Hepatic stellate cell (primary cell): Measurements from ENCODE around the gene DCC.

ENCODE experiments used
- DNase-seq: peaks from one replicate; pipeline ENCODE4 v3.0.0; 2011; ENCODE audit warnings: low spot score

DCC gene

GRCh38 chr18:52914148-52914547 is 574.2 kb downstream of the DCC start:
- no peak for DNase-seq

- no peak for DNase-seq
These were observed 580.7 kb downstream of the DCC start for GRCh38 chr18:52920665-52921064.

GRCh38 chr18:52933356-52933755 is 593.4 kb downstream of the DCC start:
- DNase-seq: no peak

DNA sequence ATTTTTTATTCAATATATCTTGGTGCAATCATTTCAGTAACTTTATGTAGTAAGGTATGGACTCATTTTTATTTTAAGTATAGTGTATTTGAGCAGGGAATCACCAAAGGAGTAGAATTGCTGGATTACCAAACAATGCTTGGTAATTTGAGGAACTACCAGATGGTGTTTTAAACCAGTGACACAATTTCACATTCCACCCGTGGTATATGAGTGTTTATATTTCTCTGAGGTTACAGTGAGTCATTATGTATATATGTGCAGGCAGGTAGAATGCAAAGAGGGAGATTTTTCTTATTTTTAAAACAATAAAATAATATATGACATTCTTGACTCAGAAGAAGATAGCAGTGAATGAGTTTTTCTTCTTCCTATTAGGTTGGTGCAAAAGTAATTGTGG is 596.9 kb downstream of the DCC start:
- DNase-seq: no peak

DNA sequence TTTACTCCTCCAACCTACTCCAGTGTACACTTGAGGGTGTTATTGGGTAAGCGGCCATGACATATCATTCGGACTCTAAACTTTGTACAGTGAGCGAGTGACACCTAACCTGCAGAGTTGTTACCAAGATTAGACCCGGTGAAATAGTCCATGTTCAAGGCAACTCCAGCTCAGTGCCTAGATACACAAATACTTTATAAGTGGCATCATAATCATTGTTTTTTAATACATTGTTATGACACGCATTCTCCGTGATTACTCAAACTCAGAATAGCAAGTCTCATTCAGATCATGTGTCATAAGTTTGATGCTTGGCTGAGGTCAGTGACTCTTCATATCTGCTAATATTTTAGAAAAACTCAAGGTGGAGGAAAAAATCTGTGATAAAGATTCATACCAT is 597.8 kb downstream of the DCC start:
- DNase-seq: no peak

DNA sequence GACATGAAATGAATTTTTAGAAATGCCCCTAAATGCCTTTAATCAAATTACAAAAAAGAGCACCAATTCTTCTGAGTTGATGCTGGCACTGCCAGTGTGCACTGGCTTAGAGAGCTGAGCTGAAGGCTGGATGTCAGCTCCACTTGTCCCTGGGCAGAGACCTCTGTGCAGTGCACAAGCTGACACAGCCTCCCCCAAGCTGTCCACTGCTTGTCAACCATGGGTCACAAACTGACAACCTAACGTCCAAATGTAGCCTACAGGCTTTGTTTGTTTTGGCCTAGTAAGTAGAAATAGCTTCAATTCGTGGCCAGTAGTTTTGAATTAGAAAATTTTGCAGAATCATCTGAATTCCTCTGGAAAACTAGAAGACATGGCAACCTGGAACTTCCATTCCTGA is 605.6 kb downstream of the DCC start:
- DNase-seq: no peak

GRCh38 chr18:52948868-52949444 is 609.0 kb downstream of the DCC start:
- no peak for DNase-seq

DNA sequence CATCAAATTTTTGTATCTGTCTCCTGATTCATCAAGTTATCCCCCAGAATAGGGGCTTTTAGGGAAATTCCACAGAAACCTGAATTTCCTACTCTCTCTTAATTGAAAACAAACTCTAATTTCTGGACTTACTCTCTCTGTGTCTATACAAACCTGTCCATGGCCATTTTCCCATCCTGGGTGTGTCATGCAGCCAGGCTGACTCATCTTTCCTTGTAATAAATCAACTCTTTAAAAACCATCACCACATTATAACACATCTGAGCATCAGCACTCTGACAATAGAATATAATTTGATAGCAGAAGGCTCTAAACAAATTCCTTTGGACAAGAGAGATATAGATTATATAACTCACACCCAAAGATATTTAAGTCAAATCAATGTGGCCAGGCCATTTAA is 610.2 kb downstream of the DCC start:
- DNase-seq: no peak

- DNase-seq: no peak
These were observed 613.4 kb downstream of the DCC start for GRCh38 chr18:52953387-52953786.

DNA sequence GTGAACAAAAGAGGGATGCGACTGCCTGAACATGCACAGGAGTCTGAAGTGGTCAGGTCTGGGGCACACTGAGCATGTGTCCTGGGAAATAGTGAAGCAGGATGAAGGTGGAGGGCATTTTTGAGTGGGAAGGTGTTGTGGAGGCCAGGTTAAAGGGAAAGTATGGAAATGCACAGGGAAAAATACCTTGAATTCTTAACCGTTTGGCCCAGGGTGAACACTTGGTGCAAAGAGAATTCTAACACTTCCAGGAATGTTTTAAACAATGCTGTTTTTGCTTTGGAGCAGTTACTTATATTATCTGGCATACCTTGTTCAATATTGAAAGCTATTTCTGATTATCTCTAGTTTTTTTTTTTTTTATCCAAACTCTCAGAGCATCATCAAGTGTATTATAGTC is 623.5 kb downstream of the DCC start:
- DNase-seq: no peak

DNA sequence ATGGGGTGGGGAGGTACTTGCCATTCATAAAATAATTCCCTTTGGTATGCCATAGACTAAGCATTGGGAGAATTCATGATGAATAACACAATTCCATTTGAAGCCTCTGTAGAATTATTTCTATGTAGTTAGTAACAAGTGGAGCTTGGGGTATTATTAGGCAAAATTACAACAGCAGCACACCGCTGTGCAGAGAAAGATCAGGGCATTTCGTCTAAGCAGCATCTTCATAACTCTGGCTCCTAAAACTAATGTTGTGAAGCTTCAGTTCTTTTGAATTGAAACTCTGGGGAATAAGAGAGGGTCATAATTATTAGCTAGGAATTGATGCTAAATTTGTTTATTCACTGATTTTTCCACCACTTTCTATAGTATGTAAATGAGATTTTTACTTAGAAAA is 630.7 kb downstream of the DCC start:
- DNase-seq: no peak

DNA sequence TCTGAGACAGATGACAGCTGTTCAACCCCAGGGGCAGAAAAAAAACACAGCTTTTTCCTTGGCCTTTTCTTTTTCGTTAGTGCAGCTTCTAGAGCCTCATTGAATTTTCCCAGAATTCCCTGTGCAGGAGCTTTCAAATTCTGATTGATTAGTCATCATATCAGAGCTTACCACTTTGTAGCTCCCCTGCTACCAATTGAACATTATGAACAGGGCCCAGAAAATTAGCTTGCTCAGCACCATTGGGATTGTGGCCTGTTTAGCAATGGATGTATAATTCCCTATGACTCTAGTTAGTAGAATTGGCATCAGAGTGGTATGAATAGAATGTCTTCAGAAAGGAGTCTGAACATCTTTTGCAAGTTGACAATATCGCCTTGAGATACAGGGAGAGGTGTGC is 631.1 kb downstream of the DCC start:
- no peak for DNase-seq

DNA sequence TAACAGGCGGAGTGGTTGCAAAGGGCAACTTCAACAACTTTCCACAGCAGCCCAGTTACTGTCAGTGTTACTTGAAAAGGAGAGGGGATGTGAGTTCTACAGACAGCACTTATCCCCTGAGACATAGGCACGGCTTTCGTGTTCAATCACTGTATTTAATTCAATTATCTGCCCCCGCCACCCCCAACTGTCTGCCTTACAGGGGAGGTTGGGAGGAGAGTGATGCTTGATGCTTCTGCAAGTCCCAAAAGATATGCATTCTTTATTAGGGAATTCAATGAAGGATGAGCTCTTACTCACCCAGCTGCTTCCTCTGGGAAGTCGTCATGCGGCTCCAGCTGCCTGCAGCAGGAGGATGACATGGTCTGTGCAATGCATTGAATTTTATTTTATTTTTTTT is 639.9 kb downstream of the DCC start:
- DNase-seq: no peak

- no peak for DNase-seq
These were observed 651.2 kb downstream of the DCC start for GRCh38 chr18:52991246-52991645.

DNA sequence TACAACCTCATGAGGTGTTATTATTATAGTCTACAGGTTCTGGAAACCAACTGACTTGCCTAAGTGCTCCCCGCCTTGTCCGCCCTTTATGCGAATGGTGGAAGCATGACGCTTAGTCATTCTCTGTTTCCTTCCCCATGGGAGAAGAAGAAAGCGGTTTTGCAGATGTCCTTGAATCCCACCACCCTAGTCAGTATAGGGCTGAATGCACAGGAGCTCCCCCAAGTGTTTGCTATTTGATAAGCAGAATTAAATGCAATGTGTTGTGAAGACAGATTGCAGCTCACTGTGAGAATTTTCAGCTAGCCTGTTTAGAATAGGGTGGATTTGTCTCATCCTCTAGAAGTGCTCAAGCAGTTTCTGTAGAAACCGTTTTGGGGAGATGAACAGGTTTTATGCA is 652.0 kb downstream of the DCC start:
- DNase-seq: no peak

- DNase-seq: no peak
These were observed 655.9 kb downstream of the DCC start for GRCh38 chr18:52995875-52996274.

DNA sequence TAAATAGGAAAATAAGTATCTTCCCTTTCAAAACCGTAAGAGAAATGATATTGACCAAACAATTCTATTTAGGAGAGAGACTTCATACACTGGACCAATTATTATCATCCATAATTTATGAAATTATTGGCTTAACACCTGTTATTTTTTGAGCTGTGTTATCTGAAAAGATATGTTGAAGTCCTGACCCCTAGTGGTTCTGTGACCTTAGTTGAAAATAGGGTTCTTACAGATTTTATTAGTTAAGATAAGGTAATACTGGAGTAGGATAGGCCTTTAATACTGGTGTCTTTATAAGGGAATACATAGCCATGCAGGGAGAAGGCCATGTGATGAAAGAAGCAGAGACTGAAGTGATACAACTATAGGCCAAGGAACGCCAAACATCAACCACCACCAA is 659.6 kb downstream of the DCC start:
- DNase-seq: no peak

GRCh38 chr18:53004798-53005197 is 664.8 kb downstream of the DCC start:
- no peak for DNase-seq

- DNase-seq: no peak
These were observed 678.8 kb downstream of the DCC start for GRCh38 chr18:53018791-53019190.

DNA sequence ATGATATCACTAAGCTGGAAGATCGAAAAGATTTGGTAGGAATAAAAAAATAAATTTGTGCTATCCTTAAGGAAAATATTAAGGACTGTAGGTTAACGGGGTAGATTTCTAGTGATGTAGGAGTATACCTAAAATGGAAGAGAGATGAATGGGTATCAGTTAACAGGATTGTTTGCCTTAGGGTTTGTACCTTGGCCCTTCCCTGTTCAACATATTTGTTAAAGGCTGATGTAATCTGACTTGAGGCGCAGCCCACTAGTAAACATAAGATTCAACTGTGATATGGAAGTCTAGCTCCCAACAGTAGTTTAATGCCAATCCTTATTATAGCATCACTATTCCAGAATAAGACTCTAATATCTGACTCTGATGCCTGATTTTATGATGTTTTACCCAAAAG is 685.2 kb downstream of the DCC start:
- no peak for DNase-seq

DNA sequence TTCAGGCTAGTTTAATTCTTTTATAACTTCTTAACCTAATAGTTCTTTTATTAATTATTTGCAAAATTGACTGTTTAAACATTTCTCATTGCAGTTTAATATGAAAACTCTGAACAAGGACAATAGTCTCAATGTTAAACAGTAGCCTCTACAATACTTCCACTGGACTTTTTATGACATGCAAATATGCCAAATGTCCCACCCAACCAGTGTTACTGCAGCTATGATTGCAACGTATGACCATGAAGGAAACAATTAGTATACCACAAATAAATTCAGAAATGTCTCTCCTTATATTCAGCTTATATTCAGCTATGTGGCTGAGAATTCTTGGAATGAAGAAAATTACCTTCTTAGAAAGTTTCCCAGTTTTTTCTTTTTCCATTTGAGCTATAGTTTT is 688.6 kb downstream of the DCC start:
- no peak for DNase-seq

- no peak for DNase-seq
These were observed 693.1 kb downstream of the DCC start for GRCh38 chr18:53033128-53033527.

DNA sequence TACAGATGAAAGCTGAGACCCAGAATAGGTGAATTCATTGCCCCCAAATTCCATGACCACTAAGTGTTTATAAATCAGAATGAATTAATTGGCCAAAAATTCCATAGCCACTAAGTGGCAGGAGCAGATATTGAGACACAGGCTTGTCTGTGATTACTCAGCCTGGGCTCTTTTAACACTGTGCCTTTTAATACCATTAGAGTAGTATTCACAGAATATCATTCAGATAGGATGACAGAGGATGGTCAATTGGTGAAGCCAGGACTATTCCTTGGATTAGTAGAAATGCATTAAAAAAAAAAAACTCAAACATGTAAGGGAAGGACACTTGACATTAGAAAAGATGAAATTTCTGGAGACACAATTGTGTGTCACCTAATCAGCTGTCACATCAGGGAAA is 698.6 kb downstream of the DCC start:
- no peak for DNase-seq

DNA sequence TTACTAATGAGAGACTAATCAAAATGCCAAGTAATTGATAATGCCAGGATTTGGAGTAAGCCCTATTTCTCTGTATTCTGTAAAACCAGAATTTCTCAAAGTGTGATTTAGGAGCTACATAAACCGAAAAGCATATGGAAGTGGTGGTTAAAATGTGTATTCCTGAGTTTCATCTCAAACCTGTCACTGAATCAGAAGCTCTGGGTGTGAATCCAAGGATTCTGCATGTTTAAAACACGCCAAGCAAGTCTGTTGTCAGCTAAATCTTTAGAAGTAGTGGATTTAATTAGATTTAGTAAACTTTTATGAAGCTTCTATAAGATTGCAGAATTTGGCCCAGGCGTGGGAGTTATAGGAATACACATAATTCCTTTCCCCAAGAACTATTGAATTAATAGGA is 700.3 kb downstream of the DCC start:
- DNase-seq: no peak

GRCh38 chr18:53056064-53056463 is 716.1 kb downstream of the DCC start:
- no peak for DNase-seq
